Epithelial cell of prostate (primary cell): ENCODE measurements around the gene CD99L2.

Source experiments
- DNase-seq: peaks from one replicate; pipeline ENCODE4 v3.0.0-alpha.2; 2011; ENCODE audit warnings: low read depth, low spot score
- H3K27ac ChIP-seq: fragments of 450-650 bp; 2 replicates; pipeline ENCODE4 v1.5.1; 2017; ENCODE audit warnings: mild to moderate bottlenecking

The CD99L2 gene

DNA sequence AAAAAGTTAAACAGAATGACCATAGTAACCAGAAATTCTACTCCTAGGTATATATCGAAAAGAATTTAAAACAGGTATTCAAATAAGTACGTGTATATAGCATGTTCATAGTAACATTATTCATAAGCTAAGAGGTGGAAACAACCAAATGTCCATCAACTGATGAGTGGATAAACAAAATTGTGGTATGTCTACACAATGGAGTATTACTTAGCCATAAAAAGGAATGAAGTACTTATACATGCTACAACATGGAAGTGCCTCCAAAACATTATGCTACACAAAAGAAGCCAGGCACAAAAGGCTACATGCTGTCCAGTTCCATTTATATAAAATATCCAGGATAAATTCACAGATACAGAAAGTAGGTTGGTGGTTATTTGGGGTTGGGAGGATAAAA, 76.5 kb downstream of the CD99L2 start:
- DNase-seq: no peak

DNA sequence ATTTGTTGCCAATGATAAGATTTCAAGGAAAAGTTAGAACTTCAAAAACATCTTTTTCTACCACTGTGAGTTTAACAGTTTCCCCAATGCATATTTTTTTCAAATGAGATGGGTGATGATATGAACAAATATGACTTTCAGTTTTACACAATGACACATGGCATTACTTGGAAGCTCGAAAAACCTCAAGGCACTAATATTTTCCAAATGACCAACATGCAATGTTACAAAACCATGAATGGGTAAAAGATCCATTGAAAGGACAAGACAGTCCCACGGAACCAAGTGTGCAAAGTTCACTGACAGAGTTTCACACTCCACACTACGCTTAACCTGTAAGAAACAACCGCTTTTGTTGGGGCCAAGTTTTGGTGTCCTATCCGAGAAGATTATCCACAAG, 84.5 kb downstream of the CD99L2 start:
- DNase-seq: no peak
- no peak overlapping the region for H3K27ac ChIP-seq

More for the DNA sequence above, 76.5 kb downstream of the CD99L2 start:
- no peak overlapping the region for H3K27ac ChIP-seq

DNA sequence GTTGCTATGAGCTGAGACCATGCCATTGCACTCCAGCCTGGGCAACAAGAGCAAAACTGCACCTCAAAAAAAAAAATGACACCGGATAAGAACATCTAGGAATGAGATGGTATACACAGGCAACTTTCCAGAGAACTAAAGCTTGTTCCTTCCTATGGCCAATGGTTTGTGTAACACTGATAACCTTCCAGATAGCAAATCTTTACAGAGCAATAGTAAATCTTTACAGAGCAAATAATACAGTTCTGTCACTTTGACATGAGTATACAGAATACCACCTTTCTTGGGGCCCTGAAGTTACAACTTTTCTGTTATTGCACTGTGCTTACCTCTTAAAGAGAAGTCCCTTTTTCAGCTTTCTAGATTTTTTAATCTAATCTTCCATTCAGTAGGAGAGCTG, 91.6 kb downstream of the CD99L2 start:
- no peak for DNase-seq
- H3K27ac ChIP-seq: no peak overlapping the region

DNA sequence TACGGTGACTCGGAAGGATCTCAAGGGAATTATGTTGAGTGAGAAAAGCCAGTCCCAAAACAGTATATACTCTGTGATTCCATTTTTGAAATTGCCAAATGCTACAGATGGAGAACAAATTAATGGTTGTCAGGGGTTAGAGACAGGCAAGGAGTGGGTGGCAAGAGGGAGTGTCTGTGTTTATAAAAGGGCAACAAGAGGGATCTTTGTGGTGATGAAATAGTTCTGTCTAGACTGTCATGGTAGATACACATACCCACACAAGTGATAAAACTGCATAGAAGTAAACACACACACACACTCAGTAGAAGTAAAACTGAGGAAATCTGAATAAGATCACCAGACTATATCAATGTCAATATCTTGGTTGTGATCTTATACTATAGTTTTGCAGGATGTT, 92.7 kb downstream of the CD99L2 start:
- no peak overlapping the region for H3K27ac ChIP-seq
- DNase-seq: no peak

DNA sequence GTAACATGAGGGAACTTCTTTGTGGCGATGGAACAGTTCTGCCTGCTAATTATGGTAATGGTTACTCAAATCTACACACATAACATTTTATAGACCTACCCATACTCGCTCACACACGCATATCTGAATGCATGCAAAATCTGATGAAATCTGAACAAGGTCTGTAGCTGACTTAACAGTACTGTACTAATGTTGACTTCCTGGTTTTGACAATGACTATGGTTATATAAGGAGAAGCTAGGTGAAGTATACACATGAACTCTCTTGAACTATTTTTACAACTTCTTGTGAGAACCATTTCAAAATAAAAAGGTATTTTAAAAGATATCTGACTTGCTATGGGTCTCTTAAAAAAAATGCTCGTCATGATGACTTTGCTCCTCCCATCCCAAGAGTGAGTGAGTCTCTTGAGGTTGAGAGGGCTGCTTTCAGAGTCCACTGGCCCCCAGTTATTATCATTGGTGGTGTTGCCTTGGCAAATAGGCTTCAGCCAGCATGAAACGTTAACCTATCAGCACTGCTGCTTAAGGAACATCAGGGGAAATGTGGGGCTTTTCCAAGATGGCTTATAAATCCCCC, 105.4 kb downstream of the CD99L2 start:
- no peak overlapping the region for H3K27ac ChIP-seq
- no peak for DNase-seq

DNA sequence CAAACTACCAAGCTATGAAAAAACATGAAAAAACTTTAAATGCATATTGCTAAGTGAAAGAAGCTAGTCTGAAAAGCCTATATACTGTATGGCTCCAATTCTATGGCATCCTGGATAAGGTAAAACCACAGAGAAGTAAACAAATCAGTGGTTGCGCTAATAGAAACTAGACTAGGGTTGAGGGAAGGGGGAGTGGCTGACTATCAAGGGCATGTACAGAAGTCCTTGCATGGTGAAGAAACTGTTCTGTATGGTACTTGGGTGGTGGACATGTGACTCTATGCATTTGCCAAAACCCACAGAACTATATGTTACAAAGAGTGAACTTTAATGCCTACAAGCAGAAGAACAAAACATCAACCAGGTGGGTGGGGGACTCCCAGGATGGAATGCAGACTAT, 108.4 kb downstream of the CD99L2 start:
- no peak for DNase-seq
- H3K27ac ChIP-seq: no peak overlapping the region

DNA sequence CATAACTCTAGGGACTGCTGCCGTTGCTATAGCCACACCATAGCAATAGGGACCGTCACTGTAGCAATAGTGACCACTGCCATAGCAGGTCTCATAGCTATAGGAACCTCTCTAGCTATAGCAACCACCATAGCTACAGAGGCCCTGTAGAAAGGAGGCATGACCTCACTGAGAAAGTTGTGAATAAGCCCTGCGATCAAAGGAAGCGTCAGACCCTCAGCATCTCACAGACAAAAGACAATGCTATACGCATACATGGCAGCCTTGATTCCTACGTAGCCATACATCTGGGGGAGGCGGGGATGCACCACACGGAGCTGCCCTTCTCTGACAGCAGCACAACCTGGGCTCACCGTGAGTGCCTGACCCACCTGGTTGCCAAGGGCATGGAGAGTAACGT, 116.8 kb downstream of the CD99L2 start:
- DNase-seq: no peak

DNA sequence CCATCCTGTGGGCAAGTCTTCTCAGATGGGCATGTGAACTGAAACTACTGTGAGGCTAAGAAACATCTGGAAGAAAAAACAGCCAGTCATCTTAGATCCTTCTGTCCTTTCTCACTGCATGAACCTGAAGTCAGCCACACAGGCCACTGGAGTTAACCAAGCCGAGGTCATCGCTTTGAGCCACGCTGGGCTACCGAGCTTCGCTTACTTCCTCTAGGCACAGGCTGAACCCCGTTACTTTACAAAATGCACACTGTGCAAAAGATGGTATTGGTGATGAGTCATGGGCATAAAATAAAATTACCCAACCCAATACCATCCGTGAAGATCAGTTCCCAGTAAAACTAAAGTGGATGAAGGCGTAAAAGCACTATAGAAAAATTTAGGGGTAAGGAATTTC, 119.1 kb downstream of the CD99L2 start:
- DNase-seq: no peak
- H3K27ac ChIP-seq: no peak overlapping the region

More for the DNA sequence above, 116.8 kb downstream of the CD99L2 start:
- H3K27ac ChIP-seq: no peak overlapping the region

DNA sequence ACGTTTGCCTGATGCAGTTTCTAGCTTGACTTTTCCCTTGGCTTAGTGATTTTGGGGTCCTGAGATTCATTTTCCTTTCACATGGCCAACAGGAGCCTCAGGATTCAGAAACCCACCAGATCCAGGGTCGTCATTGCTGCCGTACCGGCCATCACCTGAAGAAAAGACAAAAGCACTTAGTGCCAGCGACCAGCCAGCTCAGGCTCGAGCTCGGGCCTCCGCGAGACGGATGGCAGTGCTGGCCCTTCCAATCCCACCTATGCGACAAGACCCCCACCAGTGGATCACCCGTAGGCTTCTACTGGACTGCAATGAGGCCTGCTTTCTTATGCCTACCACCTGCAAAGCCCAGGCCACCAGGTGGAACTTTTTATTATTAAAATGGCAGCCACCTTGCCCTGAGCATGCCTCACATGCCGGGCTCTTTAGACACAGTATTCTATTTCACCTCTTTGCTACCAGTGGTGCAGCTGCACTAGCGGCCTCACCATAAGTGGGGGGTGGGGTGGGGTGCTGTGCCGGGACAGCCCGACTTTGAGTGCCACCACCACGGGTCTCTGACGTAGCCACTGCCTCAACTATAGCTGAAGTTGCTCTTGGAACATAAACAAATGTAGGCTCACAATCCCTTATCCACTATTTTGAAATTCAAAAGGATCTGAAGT, 121.0 kb downstream of the CD99L2 start:
- H3K27ac ChIP-seq: no peak overlapping the region
- DNase-seq: no peak

DNA sequence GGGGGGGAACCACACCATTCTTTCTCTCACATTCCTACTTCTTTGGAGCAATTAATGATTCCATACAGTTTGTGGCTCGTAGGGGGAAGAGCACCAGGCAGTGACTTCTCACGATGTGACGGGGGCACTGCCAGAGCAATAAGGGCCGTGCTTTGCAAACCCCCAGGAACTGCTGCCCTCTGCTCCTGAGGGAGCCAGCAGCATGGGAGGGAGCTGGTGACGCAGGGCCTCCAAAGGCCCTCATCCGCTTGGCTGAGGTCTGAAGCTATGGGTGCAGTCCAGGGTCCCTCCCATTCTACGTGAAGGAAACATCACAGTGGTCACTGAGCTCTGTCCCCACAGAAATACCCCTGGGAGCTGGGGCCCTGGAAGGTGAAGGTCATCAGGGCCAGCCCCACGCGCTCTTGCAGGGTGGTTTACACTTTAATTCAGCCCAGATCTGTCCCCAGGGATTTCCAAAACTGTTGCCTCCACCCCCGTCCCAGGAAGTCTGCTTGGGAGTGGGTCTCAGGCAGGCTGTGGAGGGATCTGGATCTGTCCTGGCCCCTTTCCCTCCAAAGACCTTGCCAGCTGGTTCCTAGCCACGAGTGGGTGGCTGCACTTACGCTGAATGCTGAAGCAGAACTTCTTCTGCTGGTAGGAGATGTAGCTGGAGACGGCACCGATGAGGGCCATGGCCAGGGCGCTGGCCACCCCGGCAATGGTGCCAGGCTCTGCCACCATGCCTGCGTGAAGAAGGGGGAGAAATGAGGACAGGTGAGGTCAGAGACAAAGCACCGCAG, 122.7 kb downstream of the CD99L2 start:
- DNase-seq: no peak
- H3K27ac ChIP-seq: no peak overlapping the region

DNA sequence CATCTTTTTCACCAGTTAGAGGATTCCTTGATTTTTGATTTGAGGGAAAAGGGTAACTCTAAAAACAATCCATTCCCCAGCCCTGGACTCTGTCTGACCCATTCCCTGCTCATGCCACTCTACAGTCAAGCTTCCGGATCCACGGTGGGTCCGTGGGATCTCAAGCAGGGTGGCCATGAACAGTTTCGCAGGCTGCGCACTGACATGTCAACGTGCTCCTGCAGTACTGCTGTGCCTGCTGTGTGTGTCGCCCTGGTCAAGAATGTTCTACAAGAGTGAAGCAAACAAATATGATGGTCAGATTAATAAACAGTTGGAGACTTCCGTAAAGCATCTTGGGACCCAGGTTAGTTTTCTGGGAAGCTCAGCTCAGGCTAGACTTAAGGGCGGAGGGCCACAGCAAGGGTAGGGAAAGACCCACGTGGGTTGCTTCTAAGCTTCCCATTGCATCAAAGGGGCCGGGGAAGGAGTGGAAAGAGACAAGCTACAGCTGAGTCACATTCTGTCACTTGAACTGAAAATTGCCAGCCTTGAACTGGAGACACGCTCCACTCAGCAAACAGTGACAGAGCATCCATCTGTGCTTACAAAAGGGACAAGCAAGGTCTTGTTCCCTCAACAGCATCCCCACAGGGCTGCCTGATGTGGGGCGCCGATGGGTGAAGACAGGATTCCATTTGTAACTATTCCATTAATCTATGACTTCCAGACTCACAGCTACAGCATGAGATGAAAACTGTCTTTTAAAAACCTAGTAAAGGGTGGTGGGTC, 123.5 kb downstream of the CD99L2 start:
- DNase-seq: no peak
- H3K27ac ChIP-seq: no peak overlapping the region

DNA sequence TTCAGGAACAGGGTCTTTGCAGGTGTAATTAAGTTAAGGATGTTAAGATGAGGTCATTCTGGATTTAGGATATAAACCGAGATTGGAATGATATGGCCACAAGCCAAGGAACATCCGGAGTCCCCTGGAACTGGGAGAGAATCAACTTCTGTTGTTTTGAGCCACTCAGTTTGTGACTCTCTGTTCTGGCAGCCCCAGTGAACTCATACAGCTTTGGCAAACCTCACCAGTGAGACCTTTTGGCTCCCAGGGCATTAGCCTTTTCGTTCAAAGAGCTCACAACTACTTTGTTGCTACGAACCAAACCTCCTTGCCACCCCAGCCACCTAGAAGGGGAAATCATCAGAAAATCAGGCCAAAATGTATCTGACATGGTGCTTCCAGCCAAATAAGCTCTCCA, 124.8 kb downstream of the CD99L2 start:
- no peak for DNase-seq
- no peak overlapping the region for H3K27ac ChIP-seq

DNA sequence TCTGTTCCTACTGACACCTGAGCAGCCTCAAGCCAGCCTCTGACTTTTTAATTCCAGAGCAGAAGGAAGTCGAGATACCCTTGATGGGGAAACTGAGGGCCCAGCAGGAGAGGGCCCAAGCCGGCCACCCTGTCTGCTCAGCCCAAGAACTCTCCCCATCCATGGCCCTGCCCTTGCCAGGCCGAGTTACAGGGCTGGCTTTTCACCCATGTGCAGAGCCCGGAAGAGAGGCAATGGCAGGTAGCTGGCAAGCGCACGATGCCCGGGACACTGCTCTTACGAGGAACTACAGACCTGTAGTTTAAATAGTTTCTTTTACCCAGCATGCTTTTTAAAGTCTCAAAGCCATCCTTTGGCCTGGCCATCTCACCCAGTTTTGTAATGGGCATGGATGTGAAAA, 125.4 kb downstream of the CD99L2 start:
- no peak for DNase-seq
- H3K27ac ChIP-seq: no peak overlapping the region

DNA sequence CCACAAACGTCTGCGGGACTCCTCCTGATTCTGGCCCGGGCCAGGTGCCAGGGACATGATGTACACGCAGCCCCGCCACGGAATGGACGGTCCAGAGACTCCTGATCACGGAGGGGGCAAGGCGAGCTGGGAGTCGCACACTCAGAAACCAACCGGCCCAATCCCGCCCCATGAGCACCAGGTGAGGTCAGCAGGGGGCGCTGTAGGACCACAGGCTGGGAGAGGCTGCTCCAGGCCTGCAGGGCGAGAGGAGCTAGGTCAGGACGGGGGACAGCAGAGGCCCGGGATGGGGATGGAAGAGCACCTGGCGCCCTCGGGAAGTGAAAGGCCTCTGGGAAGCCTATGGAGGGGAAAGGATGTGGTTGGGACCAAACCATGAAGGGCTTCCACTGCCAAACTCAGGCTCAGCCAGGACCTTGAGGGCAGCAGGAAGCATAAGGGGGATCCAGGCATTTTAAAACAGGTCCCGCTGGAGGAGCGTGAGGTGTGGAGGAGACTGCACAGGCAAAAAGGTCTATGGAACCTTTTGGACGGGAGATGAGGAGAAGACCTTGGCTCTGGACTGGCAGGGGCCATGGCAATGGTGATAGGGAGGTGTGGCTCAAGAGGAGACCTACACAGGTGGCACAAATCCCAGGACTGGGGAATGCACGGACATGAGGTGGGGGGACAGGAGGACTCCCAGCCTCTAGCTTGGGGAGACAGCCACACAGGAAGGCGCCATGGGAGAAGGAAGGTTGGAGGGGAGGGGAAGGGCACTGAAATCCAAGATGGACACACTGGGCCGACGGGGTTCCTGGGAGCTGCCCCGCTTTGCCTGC, 126.1 kb downstream of the CD99L2 start:
- no peak for DNase-seq
- H3K27ac ChIP-seq: no peak overlapping the region

DNA sequence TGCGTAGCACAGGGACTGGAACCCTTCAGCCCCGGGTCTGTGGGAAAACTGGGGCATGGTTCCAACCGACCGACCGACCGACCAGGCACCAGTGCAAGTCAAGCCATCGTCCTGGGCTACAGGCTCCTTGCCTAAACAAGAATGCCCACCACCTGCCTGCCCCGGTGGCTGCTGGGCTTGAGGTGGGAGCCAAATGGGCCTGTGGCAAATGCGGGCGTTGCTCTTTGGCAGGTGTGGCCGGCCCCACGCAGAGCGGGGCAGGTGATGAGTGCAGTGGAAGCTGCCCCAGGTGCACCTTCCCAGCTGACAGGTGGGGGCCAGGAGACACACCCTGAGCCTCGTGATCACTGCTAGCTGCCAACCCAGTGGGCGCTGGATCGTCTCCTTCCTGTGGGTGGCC, 127.4 kb downstream of the CD99L2 start:
- DNase-seq: no peak
- no peak overlapping the region for H3K27ac ChIP-seq

DNA sequence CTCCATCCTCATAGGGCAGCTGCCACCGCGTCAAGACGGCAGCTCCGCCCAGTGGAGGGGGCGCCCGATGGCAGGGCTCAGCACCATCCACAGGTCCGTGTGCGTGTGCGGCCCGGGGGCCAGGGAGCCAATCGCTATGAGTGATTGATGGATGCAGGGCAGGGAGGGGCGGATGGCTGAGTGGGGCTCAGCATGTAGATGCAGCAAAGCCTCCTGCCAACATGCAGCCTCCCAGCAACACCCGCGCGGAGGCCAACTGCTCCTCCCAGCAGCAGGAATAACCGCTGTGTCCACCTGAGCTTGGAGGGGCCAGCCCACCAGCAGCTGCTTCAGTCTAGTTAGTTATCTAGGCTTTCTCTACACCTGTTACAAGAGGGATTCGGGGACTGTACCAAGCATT, 127.8 kb downstream of the CD99L2 start:
- no peak overlapping the region for H3K27ac ChIP-seq
- no peak for DNase-seq

DNA sequence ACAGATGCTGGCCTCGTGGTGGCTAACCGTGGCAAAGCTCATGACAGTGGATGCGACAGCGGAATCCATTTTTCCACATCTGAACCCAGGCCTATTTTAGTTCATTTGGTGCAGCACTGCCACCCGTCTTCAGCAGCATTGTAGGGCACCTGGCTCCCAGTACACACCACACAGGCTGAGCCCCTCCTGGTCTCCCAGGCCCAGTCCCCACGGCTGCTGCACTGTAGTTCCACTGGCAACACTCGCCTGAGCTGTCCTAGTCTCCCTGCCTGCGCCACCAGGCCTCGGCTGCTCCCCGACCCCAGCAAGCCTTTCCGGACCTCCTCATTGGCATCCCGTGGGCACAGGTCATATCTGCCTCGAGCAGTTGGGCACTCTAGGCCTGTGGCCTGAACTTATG, 129.1 kb downstream of the CD99L2 start:
- no peak for DNase-seq
- H3K27ac ChIP-seq: no peak overlapping the region

DNA sequence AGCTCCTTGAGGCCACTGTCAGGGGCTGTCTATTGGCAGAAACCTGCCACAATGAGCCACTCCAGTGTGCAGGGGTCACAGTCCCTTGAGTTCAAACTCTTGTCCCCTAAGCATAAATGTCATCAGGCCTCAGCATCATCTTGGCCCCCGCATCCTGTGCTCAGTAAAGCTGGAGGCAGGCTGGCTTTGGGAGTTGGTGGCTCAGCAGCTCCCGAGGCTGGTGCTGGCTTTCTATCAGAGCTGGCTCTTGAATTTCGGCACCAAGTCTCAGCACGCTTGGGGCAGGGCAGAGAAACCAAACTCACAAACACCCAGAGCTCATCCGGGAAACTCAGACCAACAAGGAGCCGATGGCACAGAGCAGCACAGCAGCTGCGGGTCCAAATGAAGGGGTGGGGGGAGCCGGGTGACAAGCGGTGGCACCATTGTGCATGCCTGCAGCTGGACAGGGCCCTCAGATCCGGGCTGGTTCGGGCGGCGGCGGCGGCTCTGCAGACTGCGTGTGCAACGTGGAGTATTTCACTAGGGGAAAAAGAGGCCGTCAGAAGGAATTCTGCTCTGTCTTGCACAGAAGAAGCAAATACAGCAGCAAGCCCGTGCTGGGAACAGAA, 129.8 kb downstream of the CD99L2 start:
- H3K27ac ChIP-seq: no peak overlapping the region

DNA sequence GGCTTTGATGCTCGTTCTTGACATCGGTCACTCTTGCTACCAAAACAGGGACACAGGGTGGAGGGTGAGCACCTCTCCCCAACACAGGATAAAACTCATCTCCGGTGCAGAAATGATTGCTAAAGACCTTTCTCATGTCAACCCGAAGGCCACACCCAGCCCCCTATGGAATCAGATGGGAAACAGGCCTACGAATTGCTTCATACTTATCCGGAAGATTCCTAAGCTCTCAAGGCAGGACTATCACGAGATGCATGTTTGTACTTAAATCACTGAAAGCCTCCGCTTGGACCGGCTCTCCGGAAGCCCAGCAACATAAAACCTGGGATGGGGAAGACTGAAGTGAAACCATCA, 130.4 kb downstream of the CD99L2 start:
- DNase-seq: no peak
- no peak overlapping the region for H3K27ac ChIP-seq

More for the DNA sequence above, 129.8 kb downstream of the CD99L2 start:
- no peak for DNase-seq
